ENCODE results near the gene SLC2A9.
A peak's percentile ranks its signal among the peaks of the same experiment; 100 is the strongest.
"Not testable (repeated sequence)": the region's sequence is repeated elsewhere in the genome, so short reads cannot be mapped to it uniquely, and the experiment has no call there.

SLC2A9 gene

DNA sequence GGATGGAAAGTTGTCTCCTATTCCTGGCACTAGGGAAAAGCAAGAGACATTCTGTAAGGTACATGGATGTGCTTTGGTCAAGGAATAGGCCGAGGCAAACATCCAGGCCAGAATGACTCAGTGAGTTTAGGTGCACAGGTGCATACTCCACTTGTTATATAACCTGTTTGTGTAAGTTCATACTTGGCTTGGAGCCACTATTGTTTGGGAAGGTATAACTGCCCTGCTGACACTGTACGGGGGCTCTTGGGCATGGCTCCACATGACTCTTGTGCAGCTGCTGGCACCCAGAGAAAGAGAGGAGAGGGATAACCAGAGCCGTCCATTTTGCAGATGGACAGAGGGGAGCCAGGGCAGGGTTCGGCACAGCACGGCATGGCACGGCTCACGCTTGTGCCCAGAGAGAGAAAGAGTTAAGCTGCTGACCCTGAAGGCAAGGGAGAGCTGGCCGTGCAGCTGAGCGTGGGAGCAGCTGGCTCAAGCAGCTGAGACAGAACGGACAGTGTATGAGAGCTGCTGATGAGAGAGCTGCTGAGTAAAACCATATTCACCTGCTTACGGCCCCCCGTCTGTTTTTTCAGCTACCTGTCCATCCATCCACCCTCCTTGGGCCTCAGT lies 98.0 kb downstream of the SLC2A9 start:
- DNase-seq: no peak

- no peak for DNase-seq
Observed at GRCh38 chr4:9921326-9921725, 100.0 kb downstream of the SLC2A9 start.

DNA sequence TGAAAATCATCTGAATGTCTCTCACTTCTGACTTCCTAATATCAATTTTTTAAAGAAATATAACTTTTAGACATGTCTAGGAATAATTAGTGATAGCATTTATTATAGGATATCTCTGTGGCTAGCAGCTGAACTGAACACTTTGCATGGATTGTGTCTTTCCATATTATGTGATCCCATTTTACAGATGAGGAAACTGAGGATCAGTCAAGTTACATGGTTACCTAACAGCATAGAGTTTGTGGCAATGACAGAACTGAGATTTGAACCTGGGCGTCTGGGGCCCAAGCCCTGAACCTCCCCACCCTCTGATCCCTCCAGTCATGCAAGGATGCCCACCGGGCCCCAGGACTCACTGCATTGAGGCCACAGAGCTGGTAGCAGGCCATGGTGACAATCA lies 101.3 kb downstream of the SLC2A9 start:
- DNase-seq: no peak

DNA sequence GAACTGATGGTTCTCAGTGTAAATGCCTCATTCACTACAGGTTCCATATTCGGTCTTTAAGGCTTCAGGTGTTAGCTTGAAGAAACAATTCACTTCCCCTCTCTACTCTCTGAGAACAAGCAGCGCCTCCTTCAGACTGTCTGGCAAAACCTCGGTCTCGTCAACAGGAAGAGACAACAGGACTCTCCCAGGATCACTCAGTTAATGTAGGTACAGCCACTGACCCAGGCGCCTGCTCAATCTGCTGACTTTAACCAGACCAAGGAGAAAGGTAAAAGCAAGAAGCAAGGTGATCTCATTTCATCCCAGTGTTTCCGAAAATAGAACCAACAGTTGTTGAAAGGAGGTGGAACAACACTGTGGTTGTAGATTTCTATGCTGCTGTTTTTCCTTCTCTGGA lies 102.2 kb downstream of the SLC2A9 start:
- DNase-seq: no peak

GRCh38 chr4:9918484-9918883 lies 102.8 kb downstream of the SLC2A9 start:
- DNase-seq: no peak

GRCh38 chr4:9916937-9917336 lies 104.4 kb downstream of the SLC2A9 start:
- no peak for DNase-seq

DNA sequence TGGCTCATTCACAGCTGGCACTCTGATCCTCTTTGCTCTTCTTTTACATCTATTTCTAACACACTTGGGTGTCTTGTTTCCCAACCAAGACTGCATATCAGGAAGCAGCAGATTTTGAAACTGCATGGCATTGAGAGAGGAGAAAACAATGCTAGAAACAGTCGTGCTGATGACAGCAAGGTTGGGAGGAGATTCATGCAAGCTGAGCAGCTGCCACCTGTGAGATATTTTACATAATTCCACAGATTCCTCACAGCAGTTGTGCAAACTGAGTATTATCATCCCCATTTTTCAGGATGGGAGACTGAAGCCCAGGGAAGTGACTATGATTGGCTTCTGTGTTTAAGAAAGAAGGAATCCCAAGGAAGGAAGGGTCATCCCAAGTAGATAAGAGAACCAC lies 105.0 kb downstream of the SLC2A9 start:
- DNase-seq: no peak

DNA sequence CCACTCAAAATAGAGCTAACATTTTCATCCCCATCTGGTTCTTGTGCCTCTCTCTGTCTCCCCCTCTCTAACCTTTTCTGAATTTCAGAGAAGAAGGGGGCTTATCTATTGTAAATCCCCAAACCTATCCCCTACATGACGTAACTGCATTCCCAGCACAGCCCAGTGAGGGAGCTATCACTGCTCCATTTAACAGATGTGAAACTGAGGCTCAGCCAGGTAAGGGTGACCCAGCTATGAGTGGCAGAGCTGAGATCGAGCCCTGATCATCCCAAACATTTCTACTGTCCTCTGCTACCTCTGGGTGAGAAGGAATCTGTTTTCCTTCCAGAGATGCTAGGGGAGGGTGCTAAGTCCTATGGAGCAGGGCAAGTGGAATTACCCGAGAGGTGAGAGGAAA lies 107.5 kb downstream of the SLC2A9 start:
- no peak for DNase-seq

- no peak for DNase-seq
Observed at GRCh38 chr4:9906996-9907395, 114.3 kb downstream of the SLC2A9 start.

DNA sequence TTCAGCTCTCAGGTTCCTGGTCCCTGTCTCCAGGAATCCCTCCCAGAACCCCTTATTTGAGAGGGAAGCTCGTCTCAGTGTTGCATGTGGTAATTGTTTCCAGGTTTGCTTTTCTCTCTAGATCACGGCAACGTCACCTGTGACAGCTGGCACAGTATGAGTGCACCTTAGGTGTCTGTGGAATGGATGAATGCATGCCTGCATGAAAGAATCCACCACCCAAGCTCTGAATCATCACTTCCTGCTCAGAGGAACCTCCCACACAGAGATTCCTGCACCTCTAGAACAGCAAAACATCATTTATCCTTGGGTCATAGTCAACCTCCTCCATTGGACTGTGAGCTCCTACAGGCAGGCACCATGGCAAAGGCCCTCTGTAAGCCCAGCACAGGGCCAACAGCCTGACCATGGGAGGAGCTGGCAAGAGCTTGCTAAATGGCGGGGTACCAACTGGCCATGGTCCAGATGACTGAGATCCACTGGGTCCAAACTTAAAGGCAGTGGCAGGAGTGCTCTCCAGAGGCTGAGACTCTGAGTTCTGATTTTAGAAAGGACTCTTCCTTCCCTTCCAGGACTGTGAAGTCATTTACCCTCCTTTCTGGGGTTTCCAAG lies 116.2 kb downstream of the SLC2A9 start:
- no peak for DNase-seq

DNA sequence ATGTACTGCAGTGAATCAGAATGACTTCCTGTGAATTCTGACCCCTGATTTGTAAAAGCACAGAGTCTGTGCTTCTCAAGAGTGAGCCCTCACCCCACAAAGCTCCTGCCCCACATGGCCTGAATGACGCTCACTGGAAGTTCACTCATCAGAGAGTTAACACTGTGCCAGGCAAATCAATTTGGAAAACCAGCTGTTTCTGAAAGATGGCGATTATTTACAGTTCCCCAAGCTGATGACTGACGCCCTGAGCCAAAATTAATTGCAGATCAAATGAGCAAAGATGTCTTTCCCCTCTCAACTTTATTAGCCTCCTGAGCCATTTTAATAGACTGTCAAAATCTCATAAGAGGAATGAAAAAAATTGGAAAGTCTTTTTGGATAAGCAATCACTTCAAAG lies 118.0 kb downstream of the SLC2A9 start:
- no peak for DNase-seq

DNA sequence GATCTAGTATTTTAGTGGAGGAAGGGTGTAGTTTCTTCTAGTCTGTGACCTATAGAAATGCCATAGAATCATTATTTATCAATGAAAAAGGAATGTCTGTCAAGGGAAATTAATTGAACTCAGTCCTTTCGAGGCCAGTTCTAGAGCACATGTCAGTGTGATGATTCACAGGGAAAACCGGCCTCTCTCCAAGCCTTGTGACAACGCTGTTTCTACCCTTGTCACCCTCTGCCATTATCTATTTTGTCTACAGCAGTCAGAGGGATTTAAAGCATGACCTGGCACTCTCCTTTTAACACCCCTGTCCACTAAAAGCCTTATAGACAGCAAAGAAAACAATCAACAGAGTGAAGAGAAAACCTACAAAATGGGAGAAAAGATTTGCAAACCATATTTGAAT lies 120.0 kb downstream of the SLC2A9 start:
- no peak for DNase-seq

DNA sequence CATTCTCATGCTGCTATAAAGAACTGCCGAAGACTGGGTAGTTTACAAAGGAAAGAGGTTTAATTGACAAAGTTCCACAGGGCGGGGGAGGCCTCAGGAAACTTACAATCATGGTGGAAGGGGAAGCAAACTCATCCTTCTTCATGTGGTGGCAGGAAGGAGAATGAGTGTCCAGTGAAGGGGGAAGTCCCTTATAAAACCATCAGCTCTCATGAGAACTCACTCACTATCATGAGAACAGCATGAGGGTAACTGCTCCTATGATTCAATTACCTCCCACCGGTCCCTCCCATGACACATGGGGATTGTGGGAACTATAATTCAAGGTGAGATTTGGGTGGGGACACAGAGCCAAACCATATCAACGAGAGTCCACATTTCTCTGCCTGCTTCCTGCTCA lies 120.7 kb downstream of the SLC2A9 start:
- DNase-seq: not testable (repeated sequence)

DNA sequence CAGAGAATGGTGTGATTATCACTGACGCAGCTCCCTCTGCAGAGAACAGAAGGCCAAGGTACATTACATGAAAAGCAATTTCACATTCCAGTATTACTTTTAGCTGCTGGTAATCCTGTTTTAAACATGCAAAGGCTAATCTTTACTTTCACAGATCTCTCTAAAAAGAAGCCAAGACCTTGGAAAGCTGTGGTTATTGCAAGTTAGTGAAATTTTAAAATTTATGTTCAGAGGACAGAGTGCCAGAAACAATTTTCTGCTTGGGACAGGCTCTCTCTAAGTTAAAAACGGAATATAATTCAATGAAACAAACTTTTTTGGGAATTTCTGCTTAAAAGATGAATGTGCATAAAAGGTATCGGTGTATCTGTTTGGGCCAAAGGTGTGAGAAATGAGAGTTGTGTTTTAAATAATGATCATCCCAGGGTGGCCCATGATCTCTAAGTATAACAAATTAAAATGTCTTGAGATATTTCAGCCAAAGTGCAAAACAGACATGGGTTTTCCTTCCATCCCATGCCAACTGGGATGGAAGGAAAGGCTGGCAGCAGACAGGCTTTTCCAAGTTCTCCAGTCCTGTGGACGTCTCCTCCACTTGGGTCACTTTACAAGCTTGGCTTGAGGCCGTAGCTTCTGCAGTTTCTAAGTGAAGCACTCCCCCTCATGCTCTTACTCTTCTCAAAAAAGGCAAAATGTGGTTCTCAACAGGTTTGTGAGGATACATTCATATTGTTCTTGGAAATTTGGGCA lies 121.8 kb downstream of the SLC2A9 start:
- no peak for DNase-seq

DNA sequence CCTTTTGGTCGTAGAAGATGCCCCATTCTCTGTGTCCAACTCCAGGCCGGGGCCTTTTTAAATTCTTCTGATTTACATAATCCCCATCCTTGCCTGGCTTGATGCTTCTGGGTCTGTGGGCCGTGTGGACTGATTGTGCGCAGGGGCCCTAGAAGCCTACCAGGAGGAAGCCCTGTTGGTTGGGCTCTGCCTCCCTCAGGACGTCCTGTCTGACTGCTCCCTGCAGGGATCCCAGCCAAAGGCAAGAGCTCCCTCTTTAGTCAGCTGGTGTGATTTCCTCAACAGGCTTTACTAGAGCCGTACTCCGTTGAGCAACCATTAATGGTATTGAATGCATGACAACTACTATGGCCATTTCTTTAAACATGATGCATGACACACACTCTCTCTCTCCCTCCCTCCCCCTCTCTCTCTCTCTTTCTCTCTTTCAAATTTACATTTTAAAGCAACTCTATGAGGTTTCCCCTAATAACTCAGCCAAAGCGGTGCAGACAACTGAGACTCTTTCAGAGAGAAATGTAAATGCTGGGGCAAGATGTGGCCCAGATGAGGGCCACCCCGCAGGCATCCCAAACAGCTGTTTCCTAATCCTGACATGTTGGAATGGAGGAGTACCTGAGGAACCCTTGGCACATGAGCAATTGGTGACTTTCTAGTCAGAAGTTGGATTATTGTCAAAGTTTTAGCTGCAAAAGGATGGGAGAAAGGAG lies 122.5 kb downstream of the SLC2A9 start:
- peak in 1 of 2 experiments; percentile 2 for DNase-seq

DNA sequence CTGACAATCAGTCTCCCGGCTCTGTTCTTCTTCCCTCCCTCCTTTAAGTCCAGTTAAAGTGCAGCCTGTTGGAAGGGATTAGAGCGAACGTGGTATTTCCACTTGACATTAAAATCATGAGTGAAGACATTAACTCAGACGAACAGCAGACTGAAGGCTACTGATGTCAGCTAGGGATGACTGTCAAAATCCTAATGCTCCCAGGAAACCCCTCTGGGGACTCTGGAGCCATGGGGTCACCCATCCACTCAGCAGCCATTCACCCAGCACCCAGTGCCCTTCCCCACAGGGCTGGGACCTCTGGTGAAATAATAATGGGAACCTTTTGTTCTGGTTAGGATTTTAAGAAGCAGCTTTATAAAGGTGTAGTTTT lies 126.0 kb downstream of the SLC2A9 start:
- DNase-seq: no peak

GRCh38 chr4:9894644-9895332 lies 126.5 kb downstream of the SLC2A9 start:
- DNase-seq: no peak

DNA sequence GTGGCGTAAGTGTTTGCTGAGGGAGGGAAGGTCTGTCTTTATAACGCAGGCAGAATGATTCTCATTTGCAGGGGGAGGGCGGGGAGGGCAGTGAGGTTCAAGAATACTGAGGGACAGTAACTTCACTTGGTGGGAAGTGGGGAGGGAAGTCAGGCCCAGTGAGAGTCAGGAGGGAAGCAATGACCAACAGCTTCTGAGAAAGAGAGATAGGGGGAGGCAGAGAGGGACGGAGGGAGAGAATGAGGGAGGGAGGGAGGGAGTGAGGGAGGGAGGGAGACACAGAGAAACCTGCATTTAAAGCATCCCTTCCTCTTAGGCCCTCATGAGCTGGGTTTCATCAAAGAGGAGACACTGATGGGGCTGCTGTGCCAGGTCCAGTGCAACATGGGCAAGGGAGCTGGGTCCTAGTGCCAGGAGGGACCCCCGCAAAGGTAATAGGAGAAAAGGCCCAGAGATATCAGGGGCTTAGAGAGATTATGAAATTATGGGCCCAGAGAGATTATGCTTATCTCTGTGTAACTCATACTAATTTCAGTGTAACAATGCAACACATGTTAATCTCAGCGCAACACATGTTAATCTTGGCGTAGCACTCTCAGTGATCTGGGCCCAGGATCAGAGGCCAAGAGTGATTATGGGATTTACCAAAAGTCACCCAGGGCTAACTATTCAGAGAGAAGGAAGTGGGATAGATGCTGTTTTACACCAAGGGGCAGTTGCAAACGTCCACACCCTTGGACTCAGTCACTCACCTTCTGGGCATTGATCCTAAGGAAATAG lies 127.8 kb downstream of the SLC2A9 start:
- no peak for DNase-seq

- no peak for DNase-seq
Observed at GRCh38 chr4:9891740-9892139, 129.6 kb downstream of the SLC2A9 start.

GRCh38 chr4:9891056-9891455 lies 130.2 kb downstream of the SLC2A9 start:
- no peak for DNase-seq

DNA sequence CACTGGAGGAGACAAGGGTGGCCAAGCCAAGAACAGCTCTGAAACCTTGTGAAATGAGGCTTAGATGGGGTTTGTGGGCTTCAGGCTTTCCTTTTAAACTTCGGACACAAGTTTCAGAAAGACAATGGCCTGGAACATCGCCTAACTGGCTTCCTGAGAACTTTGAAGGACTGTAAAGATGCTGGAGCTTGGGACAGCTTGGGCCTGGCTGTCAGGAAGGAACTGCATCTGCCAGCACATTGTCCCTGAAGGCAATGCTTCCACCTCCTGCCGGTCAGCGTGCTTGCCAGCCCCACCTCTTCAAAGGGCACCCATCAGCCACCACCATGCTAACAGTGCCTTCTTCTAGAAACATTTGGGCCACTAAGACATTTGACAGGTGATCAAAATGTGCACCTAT lies 132.0 kb downstream of the SLC2A9 start:
- no peak for DNase-seq

DNA sequence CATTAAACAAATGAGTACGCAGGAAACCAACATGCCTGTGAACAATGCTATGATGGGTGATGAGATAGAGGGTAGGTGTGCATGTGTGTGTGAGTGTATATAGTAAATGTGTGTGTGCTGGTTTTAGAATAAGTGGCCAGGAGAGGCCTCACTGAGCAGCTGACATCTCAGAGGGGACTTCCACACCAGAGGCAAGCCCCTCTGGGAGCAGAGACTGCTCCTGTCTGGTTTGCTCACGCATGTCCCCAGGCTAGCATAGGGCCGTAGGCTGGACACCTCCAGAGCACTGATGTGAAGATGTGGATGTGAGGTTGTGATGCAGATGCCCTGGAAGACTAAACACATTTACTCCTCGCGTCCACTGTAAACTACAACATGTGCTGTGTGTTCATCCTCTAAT lies 135.3 kb downstream of the SLC2A9 start:
- no peak for DNase-seq
